Mammary epithelial cell (primary cell): ENCODE results near the gene TXNDC8.
A peak's percentile ranks its signal among the peaks of the same experiment; 100 is the strongest.

Experiments
- CTCF ChIP-seq, 2 donors: IDR thresholded peaks in 1 of 2; conservative IDR thresholded peaks in 1 of 2; 2 replicates each; pipeline ENCODE4 v1.5.1; 2011 to 2012; ENCODE audit warnings: inconsistent platforms in 2 of 2, low read length in 2 of 2, mild to moderate bottlenecking in 2 of 2, control low read depth in 1 of 2, low read depth in 1 of 2; ENCODE audit not compliant: insufficient read depth in 1 of 2; ENCODE audit errors: extremely low read depth in 1 of 2
- EZH2 ChIP-seq: IDR thresholded peaks from 2 replicates; pipeline ENCODE4 v1.6.1; 2012; ENCODE audit warnings: low read length, inconsistent platforms, borderline replicate concordance

GRCh38 chr9:110340306-110340705 is 2.6 kb upstream of the TXNDC8 start:
- TF ChIP-seq CTCF (conservative IDR thresholded peaks at IDR 0.05 in 1 of 2, IDR thresholded peaks at IDR 0.05 in 1 of 2; ENCODE audit: extremely low read depth in 1 of 2, insufficient read depth in 1 of 2, low read depth in 1 of 2, low read length in 2 of 2) = peak; percentile 15 to 58
- TF ChIP-seq EZH2 = no peak
